Fibroblast of pulmonary artery (primary cell): ENCODE data around the gene MEIS2.
A peak's percentile ranks its signal among the peaks of the same experiment; 100 is the strongest.

Experiments used
- DNase-seq: peaks from one replicate; pipeline ENCODE4 v3.0.0-alpha.2; 2010; ENCODE audit warnings: low read depth
- H3K4me3 ChIP-seq: replicated peaks from 2 replicates; pipeline ENCODE4 v1.5.1; 2011; ENCODE audit warnings: low read depth, mild to moderate bottlenecking, control low read depth, low read length, moderate library complexity
- TF ChIP-seq, protein P1 (sequence below): IDR thresholded peaks from 2 replicates; pipeline ENCODE4 v1.5.1; 2011; ENCODE audit warnings: mild to moderate bottlenecking, control low read depth, low read length, inconsistent platforms; ENCODE audit errors: missing control alignments

Gene MEIS2

DNA sequence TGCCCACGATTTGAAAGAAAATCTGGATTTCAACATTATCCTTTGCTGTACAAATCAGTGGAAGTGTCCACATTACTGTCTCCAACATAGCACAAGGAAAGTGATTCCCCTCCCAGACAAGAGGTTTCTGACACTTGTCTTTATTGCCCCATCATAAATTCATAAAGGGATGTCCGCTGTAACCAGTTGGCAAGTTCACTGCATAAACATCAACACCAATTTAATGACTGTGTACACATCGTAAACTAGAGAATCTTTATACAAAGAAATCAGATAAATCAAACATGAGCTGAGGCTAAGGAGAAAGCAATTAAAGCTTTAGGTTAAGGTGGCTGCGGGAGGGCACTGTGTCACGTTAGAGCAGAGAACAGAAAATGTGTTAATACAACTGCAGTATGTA, 129.8 kb downstream of the MEIS2 start:
- H3K4me3 ChIP-seq, result no peak overlapping the region
- DNase-seq, result no peak
- TF ChIP-seq, protein P1, sequence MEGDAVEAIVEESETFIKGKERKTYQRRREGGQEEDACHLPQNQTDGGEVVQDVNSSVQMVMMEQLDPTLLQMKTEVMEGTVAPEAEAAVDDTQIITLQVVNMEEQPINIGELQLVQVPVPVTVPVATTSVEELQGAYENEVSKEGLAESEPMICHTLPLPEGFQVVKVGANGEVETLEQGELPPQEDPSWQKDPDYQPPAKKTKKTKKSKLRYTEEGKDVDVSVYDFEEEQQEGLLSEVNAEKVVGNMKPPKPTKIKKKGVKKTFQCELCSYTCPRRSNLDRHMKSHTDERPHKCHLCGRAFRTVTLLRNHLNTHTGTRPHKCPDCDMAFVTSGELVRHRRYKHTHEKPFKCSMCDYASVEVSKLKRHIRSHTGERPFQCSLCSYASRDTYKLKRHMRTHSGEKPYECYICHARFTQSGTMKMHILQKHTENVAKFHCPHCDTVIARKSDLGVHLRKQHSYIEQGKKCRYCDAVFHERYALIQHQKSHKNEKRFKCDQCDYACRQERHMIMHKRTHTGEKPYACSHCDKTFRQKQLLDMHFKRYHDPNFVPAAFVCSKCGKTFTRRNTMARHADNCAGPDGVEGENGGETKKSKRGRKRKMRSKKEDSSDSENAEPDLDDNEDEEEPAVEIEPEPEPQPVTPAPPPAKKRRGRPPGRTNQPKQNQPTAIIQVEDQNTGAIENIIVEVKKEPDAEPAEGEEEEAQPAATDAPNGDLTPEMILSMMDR, result no peak

DNA sequence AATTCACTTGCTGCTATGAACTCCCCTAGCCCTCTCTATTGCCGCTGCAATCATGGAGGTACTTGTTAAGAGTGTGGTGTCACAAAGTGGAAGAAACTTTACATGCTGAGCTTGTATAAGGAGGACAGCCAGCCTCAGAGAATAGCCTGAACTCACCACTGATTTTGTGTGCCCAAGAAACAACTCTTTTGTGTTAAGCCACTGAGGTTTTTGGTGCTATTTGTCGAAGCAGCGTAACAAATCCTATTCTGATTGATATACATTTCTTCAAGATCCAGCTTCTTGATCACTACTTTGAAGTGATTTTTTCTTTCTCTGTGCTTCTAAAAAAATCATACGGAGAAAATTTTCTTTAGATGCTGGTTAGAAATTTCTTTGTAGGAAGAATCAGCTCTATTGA, 132.4 kb downstream of the MEIS2 start:
- DNase-seq, result no peak
- H3K4me3 ChIP-seq, result no peak overlapping the region
- TF ChIP-seq, protein P1, result no peak

DNA sequence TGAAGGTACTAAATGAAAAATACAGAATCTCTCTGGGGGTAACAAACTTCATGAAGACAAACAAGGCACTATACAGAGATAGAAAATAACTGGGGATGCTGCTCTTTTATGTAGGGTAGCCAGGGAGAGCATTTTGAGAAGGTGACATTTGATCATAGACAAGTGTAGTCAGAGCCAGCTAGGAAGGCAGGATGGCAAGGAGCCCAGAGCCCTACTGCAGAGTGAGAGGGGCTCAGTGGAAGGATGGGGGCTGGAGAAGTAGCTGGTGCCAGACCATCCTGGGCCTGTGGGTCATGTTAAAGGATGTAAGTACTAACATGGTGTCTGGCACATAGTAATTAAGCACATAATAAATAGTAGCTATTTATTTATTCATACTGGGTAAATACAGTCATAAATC, 133.6 kb downstream of the MEIS2 start:
- no peak for DNase-seq
- TF ChIP-seq, protein P1, result no peak
- no peak overlapping the region for H3K4me3 ChIP-seq

DNA sequence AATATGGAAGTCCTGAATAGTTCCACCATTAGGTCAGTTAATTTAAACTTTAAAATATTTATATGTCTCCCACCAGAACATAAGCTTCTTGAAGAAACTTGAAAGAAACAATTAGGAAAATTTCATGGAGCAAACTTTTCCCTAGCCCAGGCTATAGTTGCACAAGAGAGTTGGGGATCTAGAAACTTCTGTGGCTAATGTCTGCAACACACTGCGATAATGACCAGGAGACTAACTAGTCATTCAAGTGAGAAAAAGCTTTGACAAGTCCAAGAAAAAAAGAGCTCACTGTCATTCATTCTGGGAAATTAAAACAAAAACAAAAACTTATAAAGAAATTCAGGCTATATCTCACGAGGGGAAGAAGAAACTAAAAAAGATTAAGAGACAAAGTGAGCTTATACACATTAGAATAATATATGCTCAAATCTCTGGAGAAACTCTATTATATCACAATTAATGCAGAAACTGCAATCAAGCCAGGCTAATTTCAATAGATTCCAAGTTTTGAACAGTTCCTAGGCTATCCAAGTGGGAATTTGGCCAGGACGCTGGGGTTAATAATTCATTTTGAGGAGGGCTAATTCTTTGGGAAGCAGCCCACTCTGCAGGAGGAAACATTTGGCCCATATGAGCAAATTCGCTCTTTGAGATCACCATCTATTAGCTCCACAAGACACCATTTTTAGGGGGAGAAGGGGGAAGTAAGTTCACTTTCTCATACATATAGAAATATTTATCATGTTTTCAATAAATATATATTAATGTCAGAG, 134.6 kb downstream of the MEIS2 start:
- DNase-seq, result peak; percentile 57
- TF ChIP-seq, protein P1, result no peak
- H3K4me3 ChIP-seq, result no peak overlapping the region

DNA sequence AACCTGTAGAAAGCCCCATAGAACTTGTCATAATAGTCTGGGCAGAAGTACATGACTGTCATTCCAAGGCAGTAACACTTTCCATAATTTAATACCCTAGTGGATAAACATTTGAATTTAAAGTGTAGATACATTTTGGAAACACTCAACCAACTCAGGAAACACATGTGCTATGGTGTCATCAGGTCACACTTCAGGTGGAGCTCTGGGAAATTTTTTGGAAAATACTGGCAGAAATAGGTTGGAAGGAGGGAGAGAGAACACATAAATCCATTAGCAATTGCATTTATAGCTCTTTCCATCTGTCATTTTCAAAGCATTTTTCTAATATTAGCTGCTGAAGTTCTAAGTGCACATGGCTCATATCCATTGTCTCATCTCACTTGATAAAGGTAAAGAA, 135.7 kb downstream of the MEIS2 start:
- H3K4me3 ChIP-seq, result no peak overlapping the region
- no peak for DNase-seq
- TF ChIP-seq, protein P1, result no peak

DNA sequence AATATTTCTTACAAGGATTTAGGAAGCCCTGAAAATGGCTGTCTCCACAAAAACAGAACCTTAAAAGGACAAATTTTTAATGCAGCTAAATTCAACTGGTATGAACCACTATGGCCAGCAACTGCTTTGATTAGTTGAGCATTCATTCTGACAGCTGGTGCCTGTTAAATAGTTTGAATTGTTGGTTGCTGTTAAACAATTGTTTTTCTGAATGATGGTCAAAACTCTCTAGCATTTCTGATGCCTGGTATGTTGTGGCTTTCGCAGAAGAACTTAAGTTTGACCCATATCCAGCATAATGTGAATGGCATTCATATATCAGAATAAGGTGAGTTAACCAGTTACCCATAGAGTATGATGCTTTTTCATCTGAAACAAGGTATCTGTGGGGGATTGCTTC, 138.4 kb downstream of the MEIS2 start:
- TF ChIP-seq, protein P1, result no peak
- no peak overlapping the region for H3K4me3 ChIP-seq
- peak; percentile 48 for DNase-seq

DNA sequence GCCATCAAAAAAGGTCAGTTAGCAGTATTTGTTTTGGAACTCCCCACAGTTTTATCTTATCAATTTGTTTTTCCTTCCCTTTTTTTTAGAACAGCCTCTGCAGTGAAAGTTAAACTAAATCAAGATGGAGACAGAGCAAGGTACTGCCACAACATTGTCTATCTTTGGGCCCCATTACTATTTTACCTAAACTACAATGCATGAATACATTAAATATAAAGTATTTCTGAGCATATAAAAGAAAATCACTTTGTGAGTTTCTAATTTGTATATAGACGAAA, 139.5 kb downstream of the MEIS2 start:
- TF ChIP-seq, protein P1, result no peak
- no peak for DNase-seq
- H3K4me3 ChIP-seq, result no peak overlapping the region
